ENCODE measurements around the gene FSCN2. TPM values are rescaled to one million over a fixed set of nuclear protein-coding genes. Genes with fewer than 3 reads are reported as not detected.

Gene FSCN2
- total RNA-seq, 2 experiments from 2014 or later, result 1.6 to 6.7 TPM

- no TSS peak for BruUV-seq (replicated peaks)
- Histone ChIP-seq H4K20me1 (ENCODE audit: insufficient read depth, low read length) (no peaks in the 10 kb centered on the region), H3K79me2 (ENCODE audit: insufficient read depth, low read depth, low read length) (peaks cover 18% of the 10 kb centered on the region; the same call in 1 of the 2 replicates), H3K9me2 (ENCODE audit: insufficient read depth, low read length) (no peaks in the 10 kb centered on the region), H2AFZ (ENCODE audit: low read length) (no peak overlapping the region), H3K4me2 (ENCODE audit: low read length) (peak overlapping the region; percentile 80), H3K27ac (ENCODE audit: low read depth, low read length, poor library complexity, severe bottlenecking) (peak overlapping the region; percentile 89), H3K9me3 (ENCODE audit: low read length) (no peaks in the 10 kb centered on the region), H3K4me3 (ENCODE audit: low read depth, low read length, poor library complexity, severe bottlenecking) (peak overlapping the region; percentile 90), H3K36me3 (ENCODE audit: insufficient read depth, low read length) (no peaks in the 10 kb centered on the region), H3K4me1 (ENCODE audit: insufficient read depth, low read length, poor library complexity, severe bottlenecking) (peaks cover 66% of the 10 kb centered on the region)
- peak; percentile 12; the same call in 1 of the 2 replicates for TF ChIP-seq CTCF (conservative IDR thresholded peaks at IDR 0.05; ENCODE audit: low read length)
- TF ChIP-seq EZH2phosphoT487 (IDR thresholded peaks at IDR 0.05; ENCODE audit: borderline replicate concordance, low read depth, low read length), result no peak
- intact Hi-C loops (cut with micrococcal nuclease; ENCODE audit: unreplicated experiment), result loop anchor here (5.0 to 10.0 kb wide), 3 partner anchors 123 to 354 kb away; partner anchors contain the start of genes ARHGDIA, ARL16, BAHCC1 and HGS
- POLR2A ChIA-PET, result interaction anchor here (0.6 to 2.2 kb wide), 10 partner anchors 10 to 267 kb away, joined by 3 to 15 read pairs (median 4); partner anchors contain the start of genes ARL16, BAHCC1, FAAP100 and HGS
- peak; percentile 40 for DNase-seq (ENCODE audit: low spot score)
- CTCF ChIA-PET (ENCODE audit: unreplicated experiment), result interaction anchor here (2.3 kb wide), 1 partner anchor 83 kb away, joined by 9 read pairs; no protein-coding TSS in a partner anchor
Observed at GRCh38 chr17:81518113-81518784, 9.9 kb upstream of the FSCN2 start.

GRCh38 chr17:81518785-81519283 is 9.3 kb upstream of the FSCN2 start:
- H3K9me3 ChIP-seq (ENCODE audit: low read length), result no peaks in the 10 kb centered on the region
- H2AFZ ChIP-seq (ENCODE audit: low read length), result peak overlapping the region; percentile 72
- TF ChIP-seq CTCF (conservative IDR thresholded peaks at IDR 0.05; ENCODE audit: low read length), result no peak
- TF ChIP-seq EZH2phosphoT487 (IDR thresholded peaks at IDR 0.05; ENCODE audit: borderline replicate concordance, low read depth, low read length), result no peak
- H3K36me3 ChIP-seq (ENCODE audit: insufficient read depth, low read length), result no peaks in the 10 kb centered on the region
- ChIA-PET CTCF (ENCODE audit: unreplicated experiment) (interaction anchor here (2.3 kb wide), 1 partner anchor 82 kb away, joined by 9 read pairs; no protein-coding TSS in a partner anchor), POLR2A (interaction anchor here (0.6 to 2.2 kb wide), 8 partner anchors 10 to 224 kb away, joined by 3 to 15 read pairs (median 4); partner anchors contain the start of genes ARL16, BAHCC1, FAAP100 and HGS)
- no TSS peak for BruUV-seq (replicated peaks)
- H3K4me2 ChIP-seq (ENCODE audit: low read length), result peak overlapping the region; percentile 80
- no peaks in the 10 kb centered on the region for H4K20me1 ChIP-seq (ENCODE audit: insufficient read depth, low read length)
- H3K79me2 ChIP-seq (ENCODE audit: insufficient read depth, low read depth, low read length), result peaks cover 18% of the 10 kb centered on the region; the same call in 1 of the 2 replicates
- no peaks in the 10 kb centered on the region for H3K9me2 ChIP-seq (ENCODE audit: insufficient read depth, low read length)
- H3K4me3 ChIP-seq (ENCODE audit: low read depth, low read length, poor library complexity, severe bottlenecking), result peak overlapping the region; percentile 90
- DNase-seq (ENCODE audit: low spot score), result peak; percentile 63
- peaks cover 60% of the 10 kb centered on the region for H3K4me1 ChIP-seq (ENCODE audit: insufficient read depth, low read length, poor library complexity, severe bottlenecking)
- H3K27ac ChIP-seq (ENCODE audit: low read depth, low read length, poor library complexity, severe bottlenecking), result peak overlapping the region; percentile 89
- intact Hi-C loops (cut with micrococcal nuclease; ENCODE audit: unreplicated experiment), result loop anchor here (1.0 to 10.0 kb wide), 4 partner anchors 82 to 353 kb away; partner anchors contain the start of genes ARHGDIA, ARL16, BAHCC1 and HGS

All from OCI-LY7 (cell line).